OCI-LY3 (cell line): ENCODE data around the gene ARHGAP26.

Source experiments
- EZH2phosphoT487 ChIP-seq: fragments of 200-600 bp; shearing (Covaris generic); IDR thresholded peaks from 2 replicates; pipeline ENCODE4 v1.6.1; 2018; ENCODE audit warnings: antibody characterized with exemption, mixed run types, low read depth
- TF ChIP-seq, protein P1 (sequence below): fragments of 200-600, 300-600 bp; sonication (generic); IDR thresholded peaks from 2 replicates; pipeline ENCODE4 v1.5.1; 2014; ENCODE audit warnings: antibody characterized with exemption, low read length, low read depth

- TF ChIP-seq, protein P1, sequence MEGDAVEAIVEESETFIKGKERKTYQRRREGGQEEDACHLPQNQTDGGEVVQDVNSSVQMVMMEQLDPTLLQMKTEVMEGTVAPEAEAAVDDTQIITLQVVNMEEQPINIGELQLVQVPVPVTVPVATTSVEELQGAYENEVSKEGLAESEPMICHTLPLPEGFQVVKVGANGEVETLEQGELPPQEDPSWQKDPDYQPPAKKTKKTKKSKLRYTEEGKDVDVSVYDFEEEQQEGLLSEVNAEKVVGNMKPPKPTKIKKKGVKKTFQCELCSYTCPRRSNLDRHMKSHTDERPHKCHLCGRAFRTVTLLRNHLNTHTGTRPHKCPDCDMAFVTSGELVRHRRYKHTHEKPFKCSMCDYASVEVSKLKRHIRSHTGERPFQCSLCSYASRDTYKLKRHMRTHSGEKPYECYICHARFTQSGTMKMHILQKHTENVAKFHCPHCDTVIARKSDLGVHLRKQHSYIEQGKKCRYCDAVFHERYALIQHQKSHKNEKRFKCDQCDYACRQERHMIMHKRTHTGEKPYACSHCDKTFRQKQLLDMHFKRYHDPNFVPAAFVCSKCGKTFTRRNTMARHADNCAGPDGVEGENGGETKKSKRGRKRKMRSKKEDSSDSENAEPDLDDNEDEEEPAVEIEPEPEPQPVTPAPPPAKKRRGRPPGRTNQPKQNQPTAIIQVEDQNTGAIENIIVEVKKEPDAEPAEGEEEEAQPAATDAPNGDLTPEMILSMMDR, result no peak
- no peak for TF ChIP-seq EZH2phosphoT487
Observed at GRCh38 chr5:143217804-143218160, 447.6 kb downstream of the ARHGAP26 start.
